ENCODE data around the gene SHROOM3.
A peak's percentile ranks its signal among the peaks of the same experiment; 100 is the strongest.

SHROOM3 gene

DNA sequence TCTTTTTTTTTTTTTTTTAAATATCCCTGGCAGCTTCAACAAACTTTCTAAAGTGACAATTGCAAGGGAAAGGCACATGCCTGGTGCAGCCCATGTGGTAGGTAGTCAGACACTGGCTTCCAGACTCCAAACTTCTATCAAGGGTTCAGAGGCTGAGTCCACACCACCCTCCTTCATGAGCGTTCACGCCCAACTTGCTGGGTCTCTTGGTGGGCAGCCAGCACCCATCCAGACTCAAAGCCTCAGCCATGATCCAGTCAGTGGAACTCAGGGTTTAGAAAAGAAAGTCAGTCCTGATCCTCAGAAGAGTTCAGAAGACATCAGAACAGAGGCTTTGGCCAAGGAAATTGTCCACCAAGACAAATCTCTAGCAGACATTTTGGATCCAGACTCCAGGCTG, 321.4 kb downstream of the SHROOM3 start:
- no peak for TF ChIP-seq ZFP30 (CRISPR knock-in tag; IDR thresholded peaks at IDR 0.05)
- no peak for TF ChIP-seq GLIS3 (CRISPR knock-in tag; IDR thresholded peaks at IDR 0.05)
- no peak for TF ChIP-seq ZFP3 (CRISPR knock-in tag; IDR thresholded peaks at IDR 0.05)
- no peak for TF ChIP-seq TCF4 (CRISPR knock-in tag; IDR thresholded peaks at IDR 0.05; ENCODE audit: borderline replicate concordance)
- TF ChIP-seq CSDC2 (CRISPR knock-in tag; IDR thresholded peaks at IDR 0.05): no peak
- TF ChIP-seq ESRRG (CRISPR knock-in tag; IDR thresholded peaks at IDR 0.05): no peak
- no peak for TF ChIP-seq PATZ1 (CRISPR knock-in tag; IDR thresholded peaks at IDR 0.05; ENCODE audit: borderline replicate concordance)
- no peak for TF ChIP-seq OSR1 (CRISPR knock-in tag; IDR thresholded peaks at IDR 0.05)
- ATAC-seq: no peak

- no peak for ATAC-seq
- no peak for TF ChIP-seq ESRRG (CRISPR knock-in tag; IDR thresholded peaks at IDR 0.05)
These were observed 322.4 kb downstream of the SHROOM3 start for GRCh38 chr4:76757418-76757939.

- peak; percentile 68 for ATAC-seq
- TF ChIP-seq CSRNP3 (CRISPR knock-in tag; IDR thresholded peaks at IDR 0.05) (no peak), SNAI2 (CRISPR knock-in tag; IDR thresholded peaks at IDR 0.05) (no peak), ZNF70 (CRISPR knock-in tag; IDR thresholded peaks at IDR 0.05) (no peak), ZC3H10 (CRISPR knock-in tag; IDR thresholded peaks at IDR 0.05) (no peak), GLIS3 (CRISPR knock-in tag; IDR thresholded peaks at IDR 0.05) (no peak), ARNTL (CRISPR knock-in tag; IDR thresholded peaks at IDR 0.05; ENCODE audit: borderline replicate concordance, low read depth) (no peak), CSDC2 (CRISPR knock-in tag; IDR thresholded peaks at IDR 0.05) (no peak)
- TF ChIP-seq, protein P1, sequence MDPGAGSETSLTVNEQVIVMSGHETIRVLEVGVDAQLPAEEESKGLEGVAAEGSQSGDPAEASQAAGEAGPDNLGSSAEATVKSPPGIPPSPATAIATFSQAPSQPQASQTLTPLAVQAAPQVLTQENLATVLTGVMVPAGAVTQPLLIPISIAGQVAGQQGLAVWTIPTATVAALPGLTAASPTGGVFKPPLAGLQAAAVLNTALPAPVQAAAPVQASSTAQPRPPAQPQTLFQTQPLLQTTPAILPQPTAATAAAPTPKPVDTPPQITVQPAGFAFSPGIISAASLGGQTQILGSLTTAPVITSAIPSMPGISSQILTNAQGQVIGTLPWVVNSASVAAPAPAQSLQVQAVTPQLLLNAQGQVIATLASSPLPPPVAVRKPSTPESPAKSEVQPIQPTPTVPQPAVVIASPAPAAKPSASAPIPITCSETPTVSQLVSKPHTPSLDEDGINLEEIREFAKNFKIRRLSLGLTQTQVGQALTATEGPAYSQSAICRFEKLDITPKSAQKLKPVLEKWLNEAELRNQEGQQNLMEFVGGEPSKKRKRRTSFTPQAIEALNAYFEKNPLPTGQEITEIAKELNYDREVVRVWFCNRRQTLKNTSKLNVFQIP (CRISPR knock-in tag; IDR thresholded peaks at IDR 0.05; ENCODE audit: borderline replicate concordance, low read depth): no peak
These were observed 323.4 kb downstream of the SHROOM3 start for GRCh38 chr4:76758290-76758882.

DNA sequence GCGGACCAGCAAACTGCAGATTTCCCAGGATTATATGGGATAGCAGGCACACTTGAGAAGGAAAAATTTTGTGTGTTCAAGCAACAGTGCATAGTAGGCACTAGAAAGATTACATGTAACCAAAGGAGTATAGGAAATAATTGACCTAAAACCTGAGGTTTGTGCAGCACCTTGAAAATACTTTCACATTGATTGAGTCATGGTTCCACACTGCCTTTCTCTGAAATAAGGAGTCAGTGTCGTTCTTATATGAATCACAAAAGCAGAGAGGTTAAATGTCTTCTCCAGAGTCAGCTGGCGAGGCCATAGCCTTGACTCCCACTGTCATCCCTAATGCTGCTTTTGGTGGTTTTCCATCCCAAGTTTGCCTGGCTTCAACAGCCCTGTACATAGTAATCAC, 324.0 kb downstream of the SHROOM3 start:
- TF ChIP-seq ZNF70 (CRISPR knock-in tag; IDR thresholded peaks at IDR 0.05): no peak
- no peak for ATAC-seq

- TF ChIP-seq, protein P2, sequence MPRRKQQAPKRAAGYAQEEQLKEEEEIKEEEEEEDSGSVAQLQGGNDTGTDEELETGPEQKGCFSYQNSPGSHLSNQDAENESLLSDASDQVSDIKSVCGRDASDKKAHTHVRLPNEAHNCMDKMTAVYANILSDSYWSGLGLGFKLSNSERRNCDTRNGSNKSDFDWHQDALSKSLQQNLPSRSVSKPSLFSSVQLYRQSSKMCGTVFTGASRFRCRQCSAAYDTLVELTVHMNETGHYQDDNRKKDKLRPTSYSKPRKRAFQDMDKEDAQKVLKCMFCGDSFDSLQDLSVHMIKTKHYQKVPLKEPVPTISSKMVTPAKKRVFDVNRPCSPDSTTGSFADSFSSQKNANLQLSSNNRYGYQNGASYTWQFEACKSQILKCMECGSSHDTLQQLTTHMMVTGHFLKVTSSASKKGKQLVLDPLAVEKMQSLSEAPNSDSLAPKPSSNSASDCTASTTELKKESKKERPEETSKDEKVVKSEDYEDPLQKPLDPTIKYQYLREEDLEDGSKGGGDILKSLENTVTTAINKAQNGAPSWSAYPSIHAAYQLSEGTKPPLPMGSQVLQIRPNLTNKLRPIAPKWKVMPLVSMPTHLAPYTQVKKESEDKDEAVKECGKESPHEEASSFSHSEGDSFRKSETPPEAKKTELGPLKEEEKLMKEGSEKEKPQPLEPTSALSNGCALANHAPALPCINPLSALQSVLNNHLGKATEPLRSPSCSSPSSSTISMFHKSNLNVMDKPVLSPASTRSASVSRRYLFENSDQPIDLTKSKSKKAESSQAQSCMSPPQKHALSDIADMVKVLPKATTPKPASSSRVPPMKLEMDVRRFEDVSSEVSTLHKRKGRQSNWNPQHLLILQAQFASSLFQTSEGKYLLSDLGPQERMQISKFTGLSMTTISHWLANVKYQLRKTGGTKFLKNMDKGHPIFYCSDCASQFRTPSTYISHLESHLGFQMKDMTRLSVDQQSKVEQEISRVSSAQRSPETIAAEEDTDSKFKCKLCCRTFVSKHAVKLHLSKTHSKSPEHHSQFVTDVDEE (CRISPR knock-in tag; IDR thresholded peaks at IDR 0.05): no peak
- TF ChIP-seq RARB (CRISPR knock-in tag; IDR thresholded peaks at IDR 0.05): no peak
- TF ChIP-seq TCF4 (CRISPR knock-in tag; IDR thresholded peaks at IDR 0.05; ENCODE audit: borderline replicate concordance): no peak
- TF ChIP-seq TOX (CRISPR knock-in tag; IDR thresholded peaks at IDR 0.05; ENCODE audit: borderline replicate concordance): no peak
- TF ChIP-seq PATZ1 (CRISPR knock-in tag; IDR thresholded peaks at IDR 0.05; ENCODE audit: borderline replicate concordance): no peak
- TF ChIP-seq, protein P1 (CRISPR knock-in tag; IDR thresholded peaks at IDR 0.05; ENCODE audit: borderline replicate concordance, low read depth): no peak
- no peak for TF ChIP-seq ZC3H10 (CRISPR knock-in tag; IDR thresholded peaks at IDR 0.05)
- no peak for TF ChIP-seq ZFP3 (CRISPR knock-in tag; IDR thresholded peaks at IDR 0.05)
- TF ChIP-seq, protein P3, sequence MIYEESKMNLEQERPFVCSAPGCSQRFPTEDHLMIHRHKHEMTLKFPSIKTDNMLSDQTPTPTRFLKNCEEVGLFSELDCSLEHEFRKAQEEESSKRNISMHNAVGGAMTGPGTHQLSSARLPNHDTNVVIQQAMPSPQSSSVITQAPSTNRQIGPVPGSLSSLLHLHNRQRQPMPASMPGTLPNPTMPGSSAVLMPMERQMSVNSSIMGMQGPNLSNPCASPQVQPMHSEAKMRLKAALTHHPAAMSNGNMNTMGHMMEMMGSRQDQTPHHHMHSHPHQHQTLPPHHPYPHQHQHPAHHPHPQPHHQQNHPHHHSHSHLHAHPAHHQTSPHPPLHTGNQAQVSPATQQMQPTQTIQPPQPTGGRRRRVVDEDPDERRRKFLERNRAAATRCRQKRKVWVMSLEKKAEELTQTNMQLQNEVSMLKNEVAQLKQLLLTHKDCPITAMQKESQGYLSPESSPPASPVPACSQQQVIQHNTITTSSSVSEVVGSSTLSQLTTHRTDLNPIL (CRISPR knock-in tag; IDR thresholded peaks at IDR 0.05; ENCODE audit: low read depth): no peak
- no peak for ATAC-seq
These were observed 325.2 kb downstream of the SHROOM3 start for GRCh38 chr4:76760193-76760592.
